ENCODE data around the gene NFIB. TPM values are rescaled to one million over a fixed set of nuclear protein-coding genes. Genes with fewer than 3 reads are reported as not detected.

NFIB gene
- total RNA-seq, 2 donors from 2014 or later = 54.8 to 114 TPM

GRCh38 chr9:14354201-14354600 lies 40.3 kb upstream of the NFIB start:
- ATAC-seq (ENCODE audit: insufficient number of reproducible peaks, low FRiP score, low read depth) (no peak), DNase-seq (ENCODE audit: low spot score) (no peak)
- no peak for TF ChIP-seq CTCF (IDR thresholded peaks at IDR 0.05)
- H3K4me3 ChIP-seq = no peak overlapping the region
- H3K4me1 ChIP-seq (ENCODE audit: control insufficient read depth in 1 of 2, low read depth in 2 of 2) = peaks cover 18 to 77% of the 10 kb centered on the region in 2 donors
- no peaks in the 10 kb centered on the region for H3K36me3 ChIP-seq
- no peaks in the 10 kb centered on the region for H3K9me3 ChIP-seq
- peak overlapping the region; percentile 43 to 87 for H3K27ac ChIP-seq
- no peaks in the 10 kb centered on the region for H3K27me3 ChIP-seq (replicated peaks; ENCODE audit: insufficient read depth)

GRCh38 chr9:14353222-14354056 lies 39.5 kb upstream of the NFIB start:
- peak overlapping the region; percentile 43 to 87 for H3K27ac ChIP-seq
- DNase-seq (ENCODE audit: low spot score) = peak; percentile 76

GRCh38 chr9:14352503-14352902 lies 38.6 kb upstream of the NFIB start:
- Histone ChIP-seq H3K9me3 (no peaks in the 10 kb centered on the region), H3K4me1 (ENCODE audit: control insufficient read depth in 1 of 2, low read depth in 2 of 2) (peaks cover 18 to 74% of the 10 kb centered on the region in 2 donors), H3K36me3 (no peaks in the 10 kb centered on the region), H3K27me3 (replicated peaks; ENCODE audit: insufficient read depth) (no peaks in the 10 kb centered on the region), H3K4me3 (peak overlapping the region; percentile 83), H3K27ac (peak overlapping the region; percentile 35 to 87)
- no peak for ATAC-seq (ENCODE audit: insufficient number of reproducible peaks, low FRiP score, low read depth)
- DNase-seq (ENCODE audit: low spot score) = no peak
- TF ChIP-seq CTCF (IDR thresholded peaks at IDR 0.05) = no peak

More at GRCh38 chr9:14353222-14354056, 39.5 kb upstream of the NFIB start:
- Histone ChIP-seq H3K9me3 (no peaks in the 10 kb centered on the region), H3K27me3 (replicated peaks; ENCODE audit: insufficient read depth) (no peaks in the 10 kb centered on the region), H3K36me3 (no peaks in the 10 kb centered on the region), H3K4me3 (peak overlapping the region; percentile 83), H3K4me1 (ENCODE audit: control insufficient read depth in 1 of 2, low read depth in 2 of 2) (peaks cover 18 to 77% of the 10 kb centered on the region in 2 donors)
- ATAC-seq (ENCODE audit: insufficient number of reproducible peaks, low FRiP score, low read depth) = peak; percentile 32
- TF ChIP-seq CTCF (IDR thresholded peaks at IDR 0.05) = peak; percentile 88

- Histone ChIP-seq H3K4me1 (ENCODE audit: control insufficient read depth in 1 of 2, low read depth in 2 of 2) (peaks cover 13 to 68% of the 10 kb centered on the region in 2 donors), H3K36me3 (no peaks in the 10 kb centered on the region), H3K27me3 (replicated peaks; ENCODE audit: insufficient read depth) (no peaks in the 10 kb centered on the region), H3K4me3 (peak overlapping the region; percentile 83), H3K27ac (peak overlapping the region; percentile 86 to 87), H3K9me3 (no peaks in the 10 kb centered on the region)
- no peak for TF ChIP-seq CTCF (IDR thresholded peaks at IDR 0.05)
- DNase-seq (ENCODE audit: low spot score) (no peak), ATAC-seq (ENCODE audit: insufficient number of reproducible peaks, low FRiP score, low read depth) (no peak)
These were observed 37.4 kb upstream of the NFIB start for GRCh38 chr9:14351221-14351836.

- Histone ChIP-seq H3K9me3 (no peaks in the 10 kb centered on the region), H3K27me3 (replicated peaks; ENCODE audit: insufficient read depth) (no peaks in the 10 kb centered on the region), H3K36me3 (no peaks in the 10 kb centered on the region), H3K27ac (peak overlapping the region; percentile 86 to 87), H3K4me3 (peak overlapping the region; percentile 83), H3K4me1 (ENCODE audit: control insufficient read depth in 1 of 2, low read depth in 2 of 2) (peaks cover 13 to 64% of the 10 kb centered on the region in 2 donors)
- ATAC-seq (ENCODE audit: insufficient number of reproducible peaks, low FRiP score, low read depth) = no peak
- TF ChIP-seq CTCF (IDR thresholded peaks at IDR 0.05) = no peak
- no peak for DNase-seq (ENCODE audit: low spot score)
These were observed 36.8 kb upstream of the NFIB start for GRCh38 chr9:14350754-14351153.
